Endodermal cell (in vitro differentiated cells): Measurements from ENCODE around the gene GNB1L. TPM values are rescaled to one million over a fixed set of nuclear protein-coding genes. Genes with fewer than 3 reads are reported as not detected.

Source experiments
- DNase-seq: peaks from one replicate; pipeline ENCODE4 v3.0.0-alpha.2; 2017
- H3K27ac ChIP-seq: 2 replicates; pipeline ENCODE4 v1.5.1; 2013; ENCODE audit warnings: mild to moderate bottlenecking, low read depth, low read length, moderate library complexity
- H3K27me3 ChIP-seq: 2 replicates; pipeline ENCODE4 v1.6.1; 2013; ENCODE audit warnings: mild to moderate bottlenecking, low read length, moderate library complexity; ENCODE audit not compliant: insufficient read depth, control insufficient read depth, poor library complexity, severe bottlenecking
- H3K36me3 ChIP-seq: 2 replicates; pipeline ENCODE4 v1.7.0; 2013; ENCODE audit warnings: mild to moderate bottlenecking, low read length, moderate library complexity; ENCODE audit not compliant: control insufficient read depth, insufficient read depth
- H3K4me1 ChIP-seq: one replicate; pipeline ENCODE4 v1.7.0; 2013; ENCODE audit warnings: low read length; ENCODE audit not compliant: control insufficient read depth, insufficient read depth
- H3K4me3 ChIP-seq: 2 replicates; pipeline ENCODE4 v1.5.1; 2013; ENCODE audit warnings: mild to moderate bottlenecking, low read length, moderate library complexity
- H3K9ac ChIP-seq: 2 replicates; pipeline ENCODE4 v1.6.1; 2013; ENCODE audit warnings: mild to moderate bottlenecking, low read length, moderate library complexity; ENCODE audit not compliant: poor library complexity, severe bottlenecking; ENCODE audit errors: extremely low read depth
- H3K9me3 ChIP-seq: 2 replicates; pipeline ENCODE4 v1.6.1; 2013; ENCODE audit warnings: mild to moderate bottlenecking, low read length, moderate library complexity; ENCODE audit not compliant: control insufficient read depth
- H3K27ac Mint-ChIP-seq: 2 replicates; pipeline ENCODE4 v1.8.0; 2020; ENCODE audit warnings: mixed read lengths
- H3K27me3 Mint-ChIP-seq: 2 replicates; pipeline ENCODE4 v1.8.0; 2021; ENCODE audit warnings: mild to moderate bottlenecking, mixed read lengths; ENCODE audit not compliant: insufficient read depth
- H3K36me3 Mint-ChIP-seq: 2 replicates; pipeline ENCODE4 v1.8.0; 2020; ENCODE audit warnings: low read depth, mixed read lengths
- H3K4me1 Mint-ChIP-seq: 2 replicates; pipeline ENCODE4 v1.8.0; 2020; ENCODE audit warnings: mixed read lengths
- H3K4me3 Mint-ChIP-seq: 2 replicates; pipeline ENCODE4 v1.8.0; 2020; ENCODE audit warnings: mild to moderate bottlenecking, moderate library complexity, mixed read lengths
- H3K9me3 Mint-ChIP-seq: 2 replicates; pipeline ENCODE4 v1.8.0; 2020; ENCODE audit warnings: mild to moderate bottlenecking, mixed read lengths
- CTCF ChIP-seq: fragments of 200-600 bp; sonication (generic); conservative IDR thresholded peaks from 2 replicates; pipeline ENCODE4 v1.5.0; 2021; ENCODE audit warnings: antibody characterized with exemption, mild to moderate bottlenecking
- WGBS, 2 experiments: methylation state at CpG; one replicate each; pipeline versions ENCODE4 v1.1.5 to v1.1.7; 2013; ENCODE audit warnings: missing lambda C conversion rate in 2 of 2, mixed read lengths in 1 of 2; ENCODE audit not compliant: insufficient coverage in 1 of 2, insufficient read length in 1 of 2; 5-methylcytosine and 5-hydroxymethylcytosine counted together
- total RNA-seq, 2 donors: library from RNA; stranded (reverse); fragmentation: NEBNext Ultra II Directional in 1 of 2; extraction: Animal tissue kit (Norgen Biotek cat#: 25700) in 1 of 2; gene quantifications; 2 replicates in 1 of 2; 3 replicates in 1 of 2; pipeline ENCODE4 v1.2.1, GENCODE V29; 2021

Gene GNB1L
- total RNA-seq, 2 donors from 2014 or later, result 9.5 to 12.2 TPM

DNA sequence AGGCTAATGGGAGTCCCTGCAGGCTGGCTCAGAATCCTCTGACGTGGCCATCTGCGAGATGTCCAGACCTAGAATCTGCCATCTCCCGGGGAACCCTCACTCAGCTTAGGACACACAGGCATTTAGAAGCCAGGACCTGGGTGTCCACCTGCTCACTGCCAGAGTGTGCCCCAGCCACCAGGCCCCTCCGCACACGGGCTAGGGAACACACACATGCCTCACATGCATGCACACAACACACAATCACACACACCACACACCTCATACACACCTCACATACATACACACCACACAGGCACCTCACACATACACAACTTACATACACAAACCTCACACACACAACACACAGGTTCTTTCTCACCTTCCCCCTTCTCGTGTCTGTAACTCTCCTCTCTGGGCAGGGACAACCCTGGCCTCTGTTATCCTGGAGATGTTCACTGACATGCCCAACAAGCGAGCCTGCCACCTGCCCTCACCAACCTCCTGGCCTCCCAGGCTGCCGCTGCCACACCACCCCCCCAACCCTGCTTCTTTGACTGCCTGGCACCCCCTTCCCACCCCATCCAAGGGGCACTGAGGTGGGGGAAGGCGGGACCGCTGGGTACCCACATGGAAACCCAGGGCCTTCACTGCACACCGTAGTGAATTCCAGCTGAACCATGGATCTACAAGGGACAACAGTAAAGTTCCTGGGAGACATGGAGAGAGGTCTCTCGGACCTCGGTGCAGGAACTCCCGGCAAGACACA is 38.1 kb downstream of the GNB1L start:
- Mint-ChIP-seq H3K27ac (no peak overlapping the region), H3K4me1 (no peaks in the 10 kb centered on the region), H3K9me3 (no peaks in the 10 kb centered on the region), H3K27me3 (no peaks in the 10 kb centered on the region), H3K4me3 (no peak overlapping the region), H3K36me3 (no peaks in the 10 kb centered on the region)
- WGBS, 2 experiments, result 92 to 98% methylated on average over 8 to 14 of the region's 14 CpGs
- Histone ChIP-seq H3K27ac (no peak overlapping the region), H3K36me3 (no peaks in the 10 kb centered on the region), H3K9ac (no peak overlapping the region), H3K4me1 (no peaks in the 10 kb centered on the region), H3K27me3 (no peaks in the 10 kb centered on the region), H3K4me3 (no peak overlapping the region), H3K9me3 (no peaks in the 10 kb centered on the region)
- no peak for TF ChIP-seq CTCF
- DNase-seq, result peak; percentile 20

- peak; percentile 24 for DNase-seq
- peak overlapping the region; percentile 64 for H3K27ac Mint-ChIP-seq
- no peak overlapping the region for H3K4me3 Mint-ChIP-seq
- Histone ChIP-seq H3K4me1 (no peaks in the 10 kb centered on the region), H3K27ac (no peak overlapping the region), H3K9me3 (no peaks in the 10 kb centered on the region), H3K36me3 (no peaks in the 10 kb centered on the region), H3K4me3 (no peak overlapping the region), H3K9ac (no peak overlapping the region), H3K27me3 (no peaks in the 10 kb centered on the region)
- TF ChIP-seq CTCF, result no peak
- H3K9me3 Mint-ChIP-seq, result no peaks in the 10 kb centered on the region
- 95 to 96% methylated on average over 12 to 16 of the region's 16 CpGs for WGBS, 2 experiments
- no peaks in the 10 kb centered on the region for H3K27me3 Mint-ChIP-seq
- H3K36me3 Mint-ChIP-seq, result no peaks in the 10 kb centered on the region
- H3K4me1 Mint-ChIP-seq, result no peaks in the 10 kb centered on the region
Observed at GRCh38 chr22:19815823-19816290, 38.8 kb downstream of the GNB1L start.

DNA sequence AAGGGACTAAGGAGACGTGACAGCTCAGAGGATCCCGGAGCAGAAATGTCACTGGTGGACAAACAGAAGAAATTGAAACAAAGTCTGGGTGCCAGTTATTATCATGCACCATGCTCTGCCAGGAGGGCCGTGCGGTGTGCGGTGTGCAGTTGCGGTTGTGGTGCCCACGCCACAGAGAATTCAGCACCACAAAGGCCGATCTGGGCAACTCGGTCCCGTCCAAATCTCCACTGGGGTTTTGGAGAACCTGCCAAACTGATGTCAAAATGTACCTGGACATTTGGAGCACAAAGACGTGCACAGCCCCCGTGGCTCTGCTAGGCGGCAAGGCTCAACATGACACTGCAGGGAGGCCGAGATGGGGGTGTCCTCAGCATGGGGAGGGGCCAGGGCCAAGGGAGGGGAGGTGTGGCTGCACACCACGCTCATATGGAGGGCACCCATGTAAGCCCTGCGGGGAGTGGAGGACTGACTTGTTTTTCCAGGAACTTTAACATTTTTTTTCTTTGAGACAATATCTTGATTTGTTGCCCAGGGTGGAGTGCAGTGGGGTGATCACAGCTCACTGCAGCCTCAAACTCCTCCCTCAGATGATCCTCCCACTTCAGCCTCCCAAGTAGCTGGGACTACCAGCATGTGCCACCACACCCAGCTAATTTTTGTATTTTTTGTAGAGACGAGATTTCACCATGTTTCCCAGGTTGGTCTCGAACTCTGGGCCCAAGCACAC is 39.4 kb downstream of the GNB1L start:
- Mint-ChIP-seq H3K27me3 (no peaks in the 10 kb centered on the region), H3K4me3 (no peak overlapping the region), H3K9me3 (no peaks in the 10 kb centered on the region), H3K27ac (peak overlapping the region; percentile 64), H3K4me1 (no peaks in the 10 kb centered on the region), H3K36me3 (no peaks in the 10 kb centered on the region)
- Histone ChIP-seq H3K4me1 (no peaks in the 10 kb centered on the region), H3K9me3 (no peaks in the 10 kb centered on the region), H3K27me3 (no peaks in the 10 kb centered on the region), H3K27ac (no peak overlapping the region), H3K36me3 (no peaks in the 10 kb centered on the region), H3K9ac (no peak overlapping the region), H3K4me3 (no peak overlapping the region)
- no peak for TF ChIP-seq CTCF
- peak; percentile 10 for DNase-seq
- WGBS, 2 experiments, result 93% methylated on average over 13 to 18 of the region's 18 CpGs
